Mesendoderm (in vitro differentiated cells): ENCODE data around the gene FSIP1.
A peak's percentile ranks its signal among the peaks of the same experiment; 100 is the strongest.

Source experiments
- DNase-seq: peaks from one replicate; pipeline ENCODE4 v3.0.0; 2013
- H2AK5ac ChIP-seq: 2 replicates; pipeline ENCODE4 v1.6.1; 2013; ENCODE audit warnings: low read length, inconsistent platforms
- H2BK120ac ChIP-seq: 2 replicates; pipeline ENCODE4 v1.6.1; 2013; ENCODE audit warnings: low read depth, mild to moderate bottlenecking, low read length, moderate library complexity, mixed read lengths
- H2BK15ac ChIP-seq: replicated peaks from 2 replicates; pipeline ENCODE4 v1.6.1; 2013; ENCODE audit warnings: low read depth, mild to moderate bottlenecking, moderate library complexity
- H2BK5ac ChIP-seq: 2 replicates; pipeline ENCODE4 v1.6.1; 2013; ENCODE audit warnings: low read length, inconsistent platforms
- H3K18ac ChIP-seq: 2 replicates; pipeline ENCODE4 v1.6.1; 2013; ENCODE audit warnings: mild to moderate bottlenecking, low read length, mixed read lengths
- H3K23ac ChIP-seq: one replicate; pipeline ENCODE4 v1.6.1; 2013; ENCODE audit warnings: low read length
- H3K27ac ChIP-seq: 2 replicates; pipeline ENCODE4 v1.5.1; 2013; ENCODE audit warnings: low read depth, mild to moderate bottlenecking, inconsistent platforms, low read length, moderate library complexity
- H3K27me3 ChIP-seq: 2 replicates; pipeline ENCODE4 v1.6.1; 2013; ENCODE audit warnings: low read length, control low read depth, mild to moderate bottlenecking, inconsistent platforms; ENCODE audit not compliant: insufficient read depth, poor library complexity
- H3K36me3 ChIP-seq: 2 replicates; pipeline ENCODE4 v1.6.1; 2013; ENCODE audit warnings: low read length, inconsistent platforms; ENCODE audit not compliant: control insufficient read depth, insufficient read depth
- H3K4ac ChIP-seq: one replicate; pipeline ENCODE4 v1.6.1; 2013; ENCODE audit warnings: low read depth, mild to moderate bottlenecking, low read length, moderate library complexity
- H3K4me1 ChIP-seq: 2 replicates; pipeline ENCODE4 v1.6.1; 2013; ENCODE audit warnings: low read depth, low read length, inconsistent platforms; ENCODE audit not compliant: control insufficient read depth
- H3K4me2 ChIP-seq: 2 replicates; pipeline ENCODE4 v1.6.1; 2013; ENCODE audit warnings: low read length
- H3K4me3 ChIP-seq: 2 replicates; pipeline ENCODE4 v1.5.1; 2013; ENCODE audit warnings: mild to moderate bottlenecking, low read length
- H3K56ac ChIP-seq: one replicate; pipeline ENCODE4 v1.6.1; 2013; ENCODE audit warnings: low read length
- H3K79me1 ChIP-seq: 2 replicates; pipeline ENCODE4 v1.6.1; 2013; ENCODE audit warnings: low read length, inconsistent platforms
- H3K79me2 ChIP-seq: 2 replicates; pipeline ENCODE4 v1.6.1; 2013; ENCODE audit warnings: mild to moderate bottlenecking, low read length; ENCODE audit not compliant: control insufficient read depth, insufficient read depth
- H3K9ac ChIP-seq: 2 replicates; pipeline ENCODE4 v1.6.1; 2013; ENCODE audit warnings: low read length, inconsistent platforms
- H4K5ac ChIP-seq: one replicate; pipeline ENCODE4 v1.6.1; 2013; ENCODE audit warnings: low read length
- H4K8ac ChIP-seq: one replicate; pipeline ENCODE4 v1.6.1; 2013; ENCODE audit warnings: low read depth, mild to moderate bottlenecking, control low read depth, low read length, moderate library complexity
- WGBS: extraction: QIAGEN DNeasy Blood & Tissue Kit; methylation state at CpG from one replicate; pipeline ENCODE4 v1.1.7; 2013; ENCODE audit warnings: low lambda C conversion rate, missing lambda C conversion rate; ENCODE audit not compliant: insufficient coverage; ENCODE audit errors: extremely low coverage; 5-methylcytosine and 5-hydroxymethylcytosine counted together

FSIP1 gene

DNA sequence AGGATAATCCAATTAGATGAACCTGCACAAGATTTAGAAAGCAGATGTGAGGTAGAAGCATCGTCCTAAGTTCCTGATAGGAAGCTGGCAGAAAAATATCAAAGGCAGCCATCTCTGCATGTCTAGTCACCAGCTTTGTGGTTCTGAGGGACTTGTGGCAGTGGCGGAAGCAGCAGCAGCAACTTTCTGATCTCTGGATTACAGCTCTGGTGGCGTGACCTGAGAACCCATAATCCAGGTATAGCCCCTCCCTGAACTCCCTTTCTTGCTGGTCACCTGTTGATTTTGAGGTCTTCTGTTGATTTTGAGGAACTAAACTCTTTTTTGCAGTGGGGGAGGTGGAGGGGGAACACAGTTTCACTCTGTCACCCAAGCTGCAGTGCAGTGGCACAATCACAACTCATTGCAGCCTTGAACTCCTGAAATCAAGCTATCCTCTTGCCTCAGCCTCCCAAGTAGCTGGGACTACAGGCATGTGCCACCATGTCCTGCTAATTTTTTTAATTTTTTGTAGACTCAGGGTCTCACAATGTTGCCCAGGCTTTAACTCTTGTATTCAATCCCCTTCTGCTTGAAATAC, 7.9 kb downstream of the FSIP1 start:
- no peak overlapping the region for H4K8ac ChIP-seq
- H2AK5ac ChIP-seq = no peak overlapping the region
- no peak overlapping the region for H3K4me3 ChIP-seq
- no peak overlapping the region for H3K27ac ChIP-seq
- H4K5ac ChIP-seq = no peak overlapping the region
- no peak overlapping the region for H3K23ac ChIP-seq
- no peak overlapping the region for H2BK5ac ChIP-seq
- H3K27me3 ChIP-seq = no peaks in the 10 kb centered on the region
- no peaks in the 10 kb centered on the region for H3K36me3 ChIP-seq
- H2BK15ac ChIP-seq = no peak overlapping the region
- H3K4me1 ChIP-seq = no peaks in the 10 kb centered on the region
- no peaks in the 10 kb centered on the region for H3K79me2 ChIP-seq
- no peak overlapping the region for H3K4me2 ChIP-seq
- H3K9ac ChIP-seq = no peak overlapping the region
- no CpG with 5 or more reads among the region's 3 CpGs for WGBS
- H3K18ac ChIP-seq = no peak overlapping the region
- DNase-seq = no peak
- no peak overlapping the region for H3K56ac ChIP-seq
- no peak overlapping the region for H2BK120ac ChIP-seq
- no peaks in the 10 kb centered on the region for H3K79me1 ChIP-seq
- no peak overlapping the region for H3K4ac ChIP-seq

DNA sequence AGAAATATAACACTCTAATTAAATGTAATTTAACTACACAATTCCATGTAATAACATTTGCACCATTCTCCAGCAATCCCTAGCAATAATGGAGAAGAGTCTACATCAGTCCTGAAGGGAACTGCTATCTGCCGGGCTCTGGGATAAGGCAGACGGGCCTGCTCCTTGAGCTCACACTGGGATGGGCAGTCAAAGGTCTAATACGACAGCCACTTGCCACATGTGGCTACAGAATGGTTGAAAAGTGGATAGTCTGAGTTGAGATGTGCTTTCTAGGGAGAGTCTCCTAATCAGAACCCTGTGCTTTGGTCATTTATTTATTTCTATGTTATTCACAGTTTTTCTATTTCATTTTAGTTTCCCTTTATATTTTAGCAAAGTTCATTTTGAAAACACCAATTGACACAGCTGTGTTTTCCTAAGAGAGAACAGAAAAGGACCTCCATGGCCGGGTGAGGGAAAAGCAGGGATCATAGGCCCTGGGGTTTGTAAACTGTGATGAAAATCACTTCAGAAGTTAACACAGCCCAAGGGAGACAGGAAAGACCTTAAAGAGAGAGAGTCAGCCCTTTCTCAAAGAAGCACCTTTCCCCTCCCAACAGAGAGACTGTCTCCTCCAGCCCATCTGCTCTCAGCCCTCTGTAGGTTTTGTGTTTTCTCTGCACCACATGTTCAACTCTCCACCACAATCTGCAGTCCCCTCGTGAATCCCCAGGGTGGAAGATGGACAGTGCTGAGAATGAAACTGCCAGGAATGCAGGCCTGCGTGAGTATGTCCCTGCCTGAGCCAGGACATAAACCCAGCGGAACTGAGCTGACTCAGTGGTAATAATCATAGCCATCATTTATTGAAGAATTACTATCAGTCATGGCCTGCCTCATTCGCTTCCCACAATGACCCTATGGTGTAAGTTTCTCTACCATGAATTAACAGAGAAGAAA, 11.6 kb downstream of the FSIP1 start:
- H3K18ac ChIP-seq = no peak overlapping the region
- no peaks in the 10 kb centered on the region for H3K79me1 ChIP-seq
- no peak overlapping the region for H2BK120ac ChIP-seq
- no peaks in the 10 kb centered on the region for H3K4me1 ChIP-seq
- no peak overlapping the region for H3K23ac ChIP-seq
- no peaks in the 10 kb centered on the region for H3K36me3 ChIP-seq
- no peak overlapping the region for H2BK5ac ChIP-seq
- H3K9ac ChIP-seq = no peak overlapping the region
- H3K4me3 ChIP-seq = no peak overlapping the region
- no CpG with 5 or more reads among the region's 8 CpGs for WGBS
- H3K4ac ChIP-seq = no peak overlapping the region
- DNase-seq = peak; percentile 11
- H3K56ac ChIP-seq = no peak overlapping the region
- no peak overlapping the region for H4K5ac ChIP-seq
- no peak overlapping the region for H2AK5ac ChIP-seq
- no peak overlapping the region for H2BK15ac ChIP-seq
- no peak overlapping the region for H3K27ac ChIP-seq
- no peak overlapping the region for H4K8ac ChIP-seq
- no peaks in the 10 kb centered on the region for H3K79me2 ChIP-seq
- H3K27me3 ChIP-seq = no peaks in the 10 kb centered on the region
- no peak overlapping the region for H3K4me2 ChIP-seq

DNA sequence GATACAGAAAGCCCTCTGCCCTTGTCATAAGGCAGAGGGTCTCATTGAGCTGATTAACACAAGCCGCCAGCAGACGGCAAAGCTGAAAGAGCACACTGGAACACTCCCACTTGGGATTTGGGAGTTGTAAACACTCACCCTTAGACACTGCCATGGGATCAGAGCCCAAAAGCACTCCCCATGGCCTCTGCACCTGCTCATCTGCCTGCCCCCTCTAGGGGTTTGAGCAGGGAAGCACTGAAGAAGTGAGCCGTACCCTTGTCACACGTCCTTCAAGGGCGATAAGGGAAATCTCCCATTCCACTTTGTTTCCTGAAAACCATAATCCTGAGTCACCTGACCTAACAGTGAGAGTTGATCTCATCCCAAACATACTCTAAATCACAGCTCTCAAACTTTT, 14.7 kb downstream of the FSIP1 start:
- Histone ChIP-seq H3K36me3 (no peaks in the 10 kb centered on the region), H3K4me3 (no peak overlapping the region), H3K18ac (no peak overlapping the region), H2BK15ac (no peak overlapping the region), H3K9ac (no peak overlapping the region), H4K8ac (no peak overlapping the region), H3K4me2 (no peak overlapping the region), H3K79me1 (no peaks in the 10 kb centered on the region), H2BK120ac (no peak overlapping the region), H3K79me2 (no peaks in the 10 kb centered on the region), H3K23ac (no peak overlapping the region), H3K27ac (no peak overlapping the region), H2AK5ac (no peak overlapping the region), H3K4me1 (no peaks in the 10 kb centered on the region), H3K27me3 (no peaks in the 10 kb centered on the region), H2BK5ac (no peak overlapping the region), H3K56ac (no peak overlapping the region), H3K4ac (no peak overlapping the region), H4K5ac (no peak overlapping the region)
- WGBS = no CpG with 5 or more reads among the region's 5 CpGs
- no peak for DNase-seq

DNA sequence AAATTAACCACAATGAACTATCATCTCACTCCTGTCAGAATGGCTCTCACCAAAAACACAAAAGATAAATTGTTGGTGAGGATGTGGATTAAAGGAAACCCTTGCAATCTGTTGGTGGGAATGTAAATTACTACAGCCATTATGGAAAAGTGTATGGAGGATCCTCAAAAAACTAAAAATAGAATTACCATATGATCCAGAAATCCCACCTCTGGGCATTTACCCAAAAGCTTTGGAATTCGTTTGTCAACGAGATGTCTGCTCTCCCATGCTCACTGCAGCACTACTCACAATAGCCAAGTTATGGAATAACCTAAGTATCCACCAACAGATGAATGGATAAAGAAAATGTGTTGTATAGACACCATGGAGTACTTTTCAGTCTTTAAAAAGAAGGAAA, 21.6 kb downstream of the FSIP1 start:
- Histone ChIP-seq H2BK15ac (no peak overlapping the region), H3K9ac (no peak overlapping the region), H3K4me3 (no peak overlapping the region), H3K79me1 (no peaks in the 10 kb centered on the region), H3K56ac (no peak overlapping the region), H3K4me2 (no peak overlapping the region), H2BK120ac (no peak overlapping the region), H3K4me1 (no peaks in the 10 kb centered on the region), H3K23ac (no peak overlapping the region), H3K36me3 (no peaks in the 10 kb centered on the region), H4K8ac (no peak overlapping the region), H2AK5ac (no peak overlapping the region), H3K18ac (no peak overlapping the region), H3K27ac (no peak overlapping the region), H2BK5ac (no peak overlapping the region), H3K27me3 (no peaks in the 10 kb centered on the region), H4K5ac (no peak overlapping the region), H3K4ac (no peak overlapping the region), H3K79me2 (no peaks in the 10 kb centered on the region)
- WGBS = no CpG with 5 or more reads among the region's 2 CpGs
- no peak for DNase-seq

DNA sequence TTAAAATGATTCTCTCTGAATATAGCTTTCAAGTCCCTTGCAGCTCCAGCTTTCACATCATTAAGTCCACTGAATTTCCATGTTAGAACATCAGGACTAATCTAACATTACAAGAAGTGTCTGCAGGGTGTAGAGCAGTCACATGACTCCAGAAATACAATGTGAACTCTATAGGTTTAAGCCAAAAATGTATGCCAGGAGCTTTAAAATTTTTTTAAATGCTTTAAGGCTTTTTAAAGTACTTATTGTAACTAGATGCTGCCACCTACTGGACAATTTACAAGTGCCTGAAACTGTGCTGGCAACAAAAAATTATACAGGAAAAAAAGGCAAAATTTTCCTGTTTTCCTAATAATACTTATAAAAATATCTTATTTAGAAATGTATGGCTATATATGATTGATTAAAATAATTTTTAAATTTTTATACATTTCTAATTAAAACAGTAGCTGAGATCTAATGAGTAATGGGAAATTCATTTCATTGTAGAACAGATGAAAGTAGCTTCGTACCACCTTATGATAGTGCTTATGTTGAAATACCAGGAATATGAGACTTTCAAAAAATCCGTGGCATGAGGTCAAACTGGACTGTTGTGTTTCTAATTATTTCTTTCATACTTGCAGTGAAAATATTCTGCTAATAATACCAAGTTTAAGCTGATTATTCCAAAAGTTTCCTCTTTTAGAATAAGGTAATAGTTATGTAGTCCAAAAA, 25.7 kb downstream of the FSIP1 start:
- no peak overlapping the region for H3K9ac ChIP-seq
- no CpG with 5 or more reads among the region's 2 CpGs for WGBS
- no peaks in the 10 kb centered on the region for H3K27me3 ChIP-seq
- H3K4ac ChIP-seq = no peak overlapping the region
- H3K79me1 ChIP-seq = no peaks in the 10 kb centered on the region
- H2BK120ac ChIP-seq = no peak overlapping the region
- no peak overlapping the region for H2BK5ac ChIP-seq
- DNase-seq = peak; percentile 57
- no peak overlapping the region for H3K23ac ChIP-seq
- no peak overlapping the region for H3K27ac ChIP-seq
- H3K4me1 ChIP-seq = no peaks in the 10 kb centered on the region
- H3K18ac ChIP-seq = no peak overlapping the region
- no peak overlapping the region for H3K56ac ChIP-seq
- no peak overlapping the region for H4K8ac ChIP-seq
- no peaks in the 10 kb centered on the region for H3K79me2 ChIP-seq
- no peaks in the 10 kb centered on the region for H3K36me3 ChIP-seq
- H3K4me3 ChIP-seq = no peak overlapping the region
- H4K5ac ChIP-seq = no peak overlapping the region
- no peak overlapping the region for H2BK15ac ChIP-seq
- H2AK5ac ChIP-seq = no peak overlapping the region
- H3K4me2 ChIP-seq = no peak overlapping the region
